IMR-90 (cell line): Measurements from ENCODE around the gene SPAST. TPM values are rescaled to one million over a fixed set of nuclear protein-coding genes. Genes with fewer than 3 reads are reported as not detected.

Source experiments
- ATAC-seq: fragments of 200-7000 bp; cut with Tn5 transposase; 2 replicates; pipeline ENCODE4 v1.9.1; 2020; ENCODE audit warnings: low read depth, mild to moderate bottlenecking, moderate library complexity
- BruUV-seq: library from RNA; stranded (reverse); fragments of 400-500 nt; replicated peaks from 2 replicates; lab custom pipeline; 2021; lab: Mats Ljungman, UMichigan
- CTCF ChIA-PET: fragments of 300-600 bp; formaldehyde crosslinking; extraction: SDS; loops from one replicate; lab custom pipeline; 2021; ENCODE audit warnings: antibody characterized with exemption; lab: Yijun Ruan, JAX
- POLR2A ChIA-PET: fragments of 300-600 bp; sonication (Branson Sonifier 250); formaldehyde crosslinking; loops from one replicate; lab custom pipeline; 2022; ENCODE audit warnings: antibody characterized with exemption; ENCODE audit not compliant: unreplicated experiment; lab: Charles Lee
- DNase-seq: peaks from one replicate; pipeline ENCODE4 v3.0.0; 2013
- H2AFZ ChIP-seq: replicated peaks from 2 replicates; pipeline ENCODE3; 2013; ENCODE audit warnings: low read length, mild to moderate bottlenecking; ENCODE audit not compliant: poor library complexity
- H2AK5ac ChIP-seq: 2 replicates; pipeline ENCODE4 v1.6.1; 2013; ENCODE audit warnings: low read depth, low read length, inconsistent platforms
- H2AK9ac ChIP-seq: replicated peaks from 2 replicates; pipeline ENCODE3; 2013; ENCODE audit warnings: mild to moderate bottlenecking, low read depth, low read length, moderate library complexity; ENCODE audit not compliant: poor library complexity
- H2BK120ac ChIP-seq: 2 replicates; pipeline ENCODE4 v1.6.1; 2013; ENCODE audit warnings: low read depth, low read length, inconsistent platforms
- H2BK15ac ChIP-seq: 3 replicates; pipeline ENCODE4 v1.6.1; 2013; ENCODE audit warnings: low read depth, low read length, inconsistent platforms
- H2BK20ac ChIP-seq: 2 replicates; pipeline ENCODE4 v1.6.1; 2013; ENCODE audit warnings: low read depth, mild to moderate bottlenecking, inconsistent platforms, low read length, moderate library complexity
- H2BK5ac ChIP-seq: 2 replicates; pipeline ENCODE4 v1.6.1; 2013; ENCODE audit warnings: mild to moderate bottlenecking, low read depth, low read length, inconsistent platforms; ENCODE audit not compliant: poor library complexity, severe bottlenecking
- H3K14ac ChIP-seq: replicated peaks from 2 replicates; pipeline ENCODE4 v1.6.1; 2013; ENCODE audit warnings: low read depth, low read length, inconsistent platforms
- H3K18ac ChIP-seq: 2 replicates; pipeline ENCODE4 v1.6.1; 2013; ENCODE audit warnings: low read depth, low read length, control low read depth
- H3K23ac ChIP-seq: 2 replicates; pipeline ENCODE4 v1.6.1; 2013; ENCODE audit warnings: low read depth, low read length, inconsistent platforms
- H3K27ac ChIP-seq: 2 replicates; pipeline ENCODE4 v1.5.1; 2013; ENCODE audit warnings: mild to moderate bottlenecking, control low read depth, low read length; ENCODE audit not compliant: insufficient read depth
- H3K27me3 ChIP-seq: 2 replicates; pipeline ENCODE4 v1.6.1; 2013; ENCODE audit warnings: low read length; ENCODE audit not compliant: control insufficient read depth, insufficient read depth
- H3K36me3 ChIP-seq: 2 replicates; pipeline ENCODE4 v1.6.1; 2013; ENCODE audit warnings: low read length, mixed read lengths; ENCODE audit not compliant: control insufficient read depth, insufficient read depth
- H3K4ac ChIP-seq: 2 replicates; pipeline ENCODE4 v1.6.1; 2013; ENCODE audit warnings: low read depth, low read length, inconsistent platforms
- H3K4me1 ChIP-seq: 2 replicates; pipeline ENCODE4 v1.6.1; 2013; ENCODE audit warnings: low read length, mixed read lengths; ENCODE audit not compliant: control insufficient read depth, insufficient read depth
- H3K4me2 ChIP-seq: 2 replicates; pipeline ENCODE4 v1.6.1; 2013; ENCODE audit warnings: low read depth, mild to moderate bottlenecking, control low read depth, low read length, moderate library complexity
- H3K4me3 ChIP-seq: 2 replicates; pipeline ENCODE4 v1.5.1; 2013; ENCODE audit warnings: low read depth, mild to moderate bottlenecking, control low read depth, low read length, moderate library complexity; ENCODE audit not compliant: insufficient read depth
- H3K56ac ChIP-seq: 2 replicates; pipeline ENCODE4 v1.6.1; 2013; ENCODE audit warnings: low read length, inconsistent platforms; ENCODE audit not compliant: insufficient read depth; ENCODE audit errors: extremely low read depth
- H3K79me1 ChIP-seq, 2 experiments: 2 replicates each; pipeline ENCODE4 v1.6.1; 2013; ENCODE audit warnings: low read length in 2 of 2, inconsistent platforms in 1 of 2, low read depth in 1 of 2
- H3K9ac ChIP-seq: 2 replicates; pipeline ENCODE4 v1.6.1; 2013; ENCODE audit warnings: low read depth, low read length, control low read depth
- H3K9me1 ChIP-seq: 2 replicates; pipeline ENCODE4 v1.6.1; 2013; ENCODE audit warnings: low read length, inconsistent platforms; ENCODE audit not compliant: insufficient read depth
- H3K9me3 ChIP-seq: 2 replicates; pipeline ENCODE4 v1.6.1; 2013; ENCODE audit warnings: low read length; ENCODE audit not compliant: control insufficient read depth, insufficient read depth
- H4K20me1 ChIP-seq: 2 replicates; pipeline ENCODE4 v1.6.1; 2013; ENCODE audit warnings: low read length, inconsistent platforms; ENCODE audit not compliant: insufficient read depth
- H4K5ac ChIP-seq: 2 replicates; pipeline ENCODE4 v1.6.1; 2013; ENCODE audit warnings: mild to moderate bottlenecking, low read depth, low read length, control low read depth
- H4K8ac ChIP-seq, 2 experiments: 2 replicates each; pipeline ENCODE4 v1.6.1; 2013; ENCODE audit warnings: low read depth in 2 of 2, low read length in 2 of 2, control low read depth in 1 of 2, inconsistent platforms in 1 of 2
- H4K91ac ChIP-seq: 2 replicates; pipeline ENCODE4 v1.6.1; 2013; ENCODE audit warnings: low read depth, low read length, inconsistent platforms; ENCODE audit not compliant: insufficient read depth
- CHD1 ChIP-seq: IDR thresholded peaks from 2 replicates; pipeline ENCODE4 v1.6.1; 2012; ENCODE audit warnings: low read depth, low read length, improper control_type of control experiment
- MXI1 ChIP-seq: IDR thresholded peaks from 2 replicates; pipeline ENCODE4 v1.6.1; 2012; ENCODE audit warnings: low read depth, mild to moderate bottlenecking, low read length, moderate library complexity, borderline replicate concordance
- WGBS, 2 experiments: methylation state at CpG; one replicate each; pipeline versions ENCODE4 v1.1.5 to v1.1.7; 2013; ENCODE audit warnings: missing lambda C conversion rate in 2 of 2; ENCODE audit not compliant: insufficient read length in 1 of 2; ENCODE audit errors: extremely low coverage in 2 of 2; 5-methylcytosine and 5-hydroxymethylcytosine counted together
- dilution Hi-C: fragments of 300-500 bp; cut with HindIII; formaldehyde crosslinking; loops from one replicate; pipeline ENCODE4 v1.14.3; 2018; ENCODE audit warnings: low sequenced_read_pairs; ENCODE audit not compliant: unreplicated experiment
- in situ Hi-C: fragments of 300-500 bp; cut with MboI; formaldehyde crosslinking; loops from 3 replicates; pipeline ENCODE4 v1.14.3; 2019; ENCODE audit warnings: low sequenced_read_pairs, inconsistent platforms, mixed read lengths
- intact Hi-C: fragments of 100-400 bp; cut with micrococcal nuclease; formaldehyde crosslinking; loops from 2 replicates; pipeline ENCODE4 v1.10.0; 2022
- polyA plus RNA-seq, 3 experiments: library from polyadenylated mRNA; depleted of rRNA; stranded (reverse); fragments of >200 nt; gene quantifications; 2 replicates each; pipeline ENCODE4 v1.2.3, GENCODE V29; 2012; ENCODE audit warnings: low replicate concordance in 1 of 3
- total RNA-seq: library from RNA; depleted of rRNA; stranded (reverse); fragments of >200 nt; gene quantifications from 2 replicates; pipeline ENCODE4 v1.2.3, GENCODE V29; 2012

Gene SPAST
- total and polyA plus RNA-seq, 2 of the 4 experiments (the other 2 are of a cell fraction) = 5.3 to 14.5 TPM

DNA sequence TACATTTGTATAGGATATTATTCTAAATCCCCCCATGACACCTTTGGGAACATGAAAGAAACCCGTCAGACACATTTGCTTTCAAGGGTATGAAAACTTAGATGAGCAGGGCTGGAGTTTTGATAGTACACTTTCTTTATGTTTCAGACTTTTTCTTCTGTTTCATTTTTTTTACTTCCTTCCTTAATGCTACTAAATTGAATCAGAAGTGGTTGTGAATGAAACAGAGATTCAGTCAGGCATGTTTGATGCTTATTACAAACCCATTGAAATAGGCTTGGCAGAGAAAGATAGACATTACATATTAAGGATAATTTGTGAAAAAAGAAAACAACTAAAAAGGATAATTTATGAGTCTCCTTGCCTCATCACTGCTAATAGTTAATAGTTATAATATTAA lies 129.1 kb downstream of the SPAST start:
- POLR2A ChIA-PET = no interaction called here

More for the DNA sequence above, 129.1 kb downstream of the SPAST start:
- CTCF ChIA-PET = no interaction called here
- Histone ChIP-seq H4K8ac (no peak overlapping the region), H4K20me1 (no peaks in the 10 kb centered on the region), H4K91ac (no peak overlapping the region), H2BK5ac (no peak overlapping the region), H2BK120ac (no peak overlapping the region), H2AK9ac (no peak overlapping the region), H3K27me3 (no peaks in the 10 kb centered on the region), H3K4ac (no peak overlapping the region), H3K14ac (no peak overlapping the region), H3K36me3 (peaks cover 5% of the 10 kb centered on the region; the same call in 1 of the 2 replicates), H3K23ac (no peak overlapping the region), H3K9ac (no peak overlapping the region), H3K9me1 (no peaks in the 10 kb centered on the region), H2AK5ac (no peak overlapping the region), H3K27ac (no peak overlapping the region), H3K9me3 (no peaks in the 10 kb centered on the region), H2AFZ (no peak overlapping the region), H3K4me1 (peaks cover 2% of the 10 kb centered on the region; the same call in 1 of the 2 replicates), H4K5ac (no peak overlapping the region), H2BK20ac (no peak overlapping the region), H3K79me1 (peaks cover 0 to 2% of the 10 kb centered on the region in 2 experiments; a peak in 1 of 4 replicates), H2BK15ac (no peak overlapping the region), H3K4me3 (no peak overlapping the region), H3K18ac (no peak overlapping the region), H3K56ac (no peak overlapping the region), H3K4me2 (no peak overlapping the region)
- in situ Hi-C loops = no loop called here
- dilution Hi-C loops = no loop called here
- TF ChIP-seq MXI1 = no peak
- TF ChIP-seq CHD1 = no peak
- intact Hi-C loops = no loop called here
- DNase-seq (no peak), ATAC-seq (no peak)
- no CpG with 5 or more reads among the region's 1 CpG for WGBS, 2 experiments
- BruUV-seq = no TSS peak
